ENCODE results near the gene GHR.

DNA sequence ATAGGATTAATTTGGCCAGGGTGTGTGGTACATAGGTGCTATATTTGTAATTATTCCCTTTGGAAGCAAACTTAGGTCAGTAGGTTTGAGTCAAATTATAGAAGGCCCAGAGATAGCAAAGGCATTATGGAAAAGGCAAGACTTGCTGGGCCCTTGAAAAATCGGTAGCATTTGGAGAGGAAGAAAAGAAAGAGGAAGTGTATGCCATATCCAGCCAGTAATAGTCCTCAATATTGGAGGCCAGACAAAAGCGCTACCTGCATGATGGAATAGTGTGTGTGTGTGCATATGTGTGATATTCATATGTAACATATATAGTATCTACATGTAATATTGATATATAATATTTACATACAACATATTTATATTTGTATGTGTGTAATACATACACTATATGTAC lies 146.1 kb downstream of the GHR start:
- no peak for TF ChIP-seq CTCF (IDR thresholded peaks at IDR 0.05)
- TF ChIP-seq POLR2A (IDR thresholded peaks at IDR 0.05): no peak
